Right lobe of liver (tissue), 6 donors: ENCODE results near the gene GYS2. TPM values are rescaled to one million over a fixed set of nuclear protein-coding genes. Genes with fewer than 3 reads are reported as not detected.

Experiments used
- ATAC-seq, 4 donors: fragments of 200-7000 bp; cut with Tn5 transposase; one replicate each; pipeline ENCODE4 v1.9.1; 2020; ENCODE audit warnings: mild to moderate bottlenecking in 4 of 4, moderate library complexity in 4 of 4
- DNase-seq, 3 donors: peaks; one replicate each; pipeline ENCODE4 v3.0.0-alpha.2; 2020
- H3K27ac ChIP-seq, 3 donors: fragments of 200-600 bp; one replicate each; pipeline ENCODE4 v1.8.0; 2022
- H3K27me3 ChIP-seq, 2 donors: fragments of 200-600 bp; one replicate each; pipeline ENCODE4 v1.8.0; 2022
- H3K36me3 ChIP-seq, 4 donors: fragments of 200-600 bp; sonication (generic) in 1 of 4; one replicate each; pipeline versions ENCODE4 v1.5.1 to v1.8.0; 2017 to 2022; ENCODE audit warnings: control low read depth in 1 of 4
- H3K4me1 ChIP-seq, 4 donors: fragments of 200-600 bp; sonication (generic) in 1 of 4; one replicate each; pipeline versions ENCODE4 v1.5.1 to v1.8.0; 2017 to 2022; ENCODE audit warnings: control low read depth in 1 of 4
- H3K4me3 ChIP-seq, 3 donors: fragments of 200-600 bp; one replicate each; pipeline ENCODE4 v1.8.0; 2022
- H3K9me3 ChIP-seq, 4 donors: fragments of 200-600 bp; sonication (generic) in 1 of 4; one replicate each; pipeline versions ENCODE4 v1.5.1 to v1.8.0; 2017 to 2022; ENCODE audit warnings: control low read depth in 1 of 4
- POLR2A ChIP-seq: fragments of 450-650 bp; IDR thresholded peaks from one replicate; pipeline ENCODE4 v1.6.1; 2017; ENCODE audit warnings: antibody characterized with exemption, mild to moderate bottlenecking
- WGBS: methylation state at CpG from one replicate; pipeline ENCODE4 v1.1.6; 2018; ENCODE audit warnings: low coverage, low lambda C conversion rate; ENCODE audit not compliant: insufficient coverage; ENCODE audit errors: missing lambda C conversion rate; 5-methylcytosine and 5-hydroxymethylcytosine counted together
- intact Hi-C, 2 donors: fragments of 100-400 bp; cut with DNase I; formaldehyde crosslinking; loops; one replicate each; pipeline versions ENCODE4 v1.11.2 to v1.14.1; 2022
- total RNA-seq, 6 experiments: library from RNA; depleted of rRNA in 2 of 6; stranded (reverse); fragments of >200 nt in 2 of 6; fragmentation: NEBNext Ultra II Directional in 3 of 6; extraction: Animal tissue kit (Norgen Biotek cat#: 25700) in 3 of 6; gene quantifications; one replicate each; pipeline versions ENCODE4 v1.1.0 to v1.2.4, GENCODE V29; 2016 to 2023
- TF ChIP-seq, protein P1 (sequence below), 4 donors: fragments of 200-600 bp in 3 of 4; fragments of 450-650 bp in 1 of 4; IDR thresholded peaks; one replicate each; pipeline versions ENCODE4 v1.5.1 to v1.8.0; 2016 to 2022; ENCODE audit warnings: antibody characterized with exemption in 4 of 4, mild to moderate bottlenecking in 2 of 4
- donor health status: DM: no; HTN: yes; CAD: no.
- donor health status: DM: no; HTN: no; CAD: no.
- donor health status: DM: no; HTN: no; CAD: no.
- donor health status: DM: no; HTN: yes; CAD: no.
- donor health status: DM: no; HTN: yes; CAD: no.

The GYS2 gene
- total RNA-seq, 6 experiments from 2014 or later, result 28.4 to 72.4 (median 47.1) TPM

DNA sequence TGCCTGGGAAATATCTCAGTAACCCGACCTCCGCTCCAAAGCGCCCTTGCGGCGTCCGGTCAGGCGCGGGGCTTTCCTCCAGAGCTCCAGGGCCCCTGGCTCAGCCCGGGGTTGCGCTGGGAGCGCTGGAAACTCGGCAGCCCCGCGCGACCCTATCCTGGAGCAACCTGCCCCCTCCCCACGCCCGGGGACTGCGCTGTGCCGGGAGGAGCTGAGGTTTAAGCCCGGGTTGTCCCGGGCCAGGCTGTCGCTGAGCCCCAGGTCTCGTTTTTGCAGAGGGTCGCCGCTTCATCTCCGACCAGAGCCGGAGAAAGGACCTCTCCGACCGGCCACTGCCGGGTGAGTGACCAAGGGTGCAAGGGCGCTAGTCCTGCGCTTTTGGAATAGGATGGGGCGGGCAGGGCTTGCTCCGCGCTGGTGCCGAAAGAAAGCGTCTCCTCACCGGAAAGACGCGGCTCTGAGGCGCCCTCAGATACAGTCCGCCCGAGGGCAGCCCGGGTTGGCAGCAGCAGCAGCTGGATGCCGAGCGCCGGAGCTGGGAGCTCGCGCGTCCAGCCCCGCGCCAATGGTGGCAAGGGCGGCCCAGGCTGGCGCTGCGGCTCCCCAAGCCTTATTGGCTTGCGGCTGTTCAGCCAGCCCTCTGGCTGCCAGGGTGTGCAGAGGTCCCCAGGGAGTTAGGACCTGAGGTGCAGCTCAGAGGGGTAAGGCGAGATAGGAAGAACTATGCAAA, 77.0 kb downstream of the GYS2 start:
- Histone ChIP-seq H3K27me3 (no peaks in the 10 kb centered on the region), H3K9me3 (no peaks in the 10 kb centered on the region), H3K4me3 (peak overlapping the region; percentile 48 to 69 (median 59)), H3K4me1 (peaks cover 0 to 15% (median 2%) of the 10 kb centered on the region in 4 donors), H3K36me3 (no peaks in the 10 kb centered on the region), H3K27ac (peak overlapping the region in 2 of 3 donors; percentile 27 to 48)
- ATAC-seq (peak; percentile 92 to 98 (median 95)), DNase-seq (peak; percentile 76 to 78 (median 76))
- 0% methylated on average over 21 of the region's 57 CpGs for WGBS
- intact Hi-C loops, result no loop called here
- TF ChIP-seq, protein P1, sequence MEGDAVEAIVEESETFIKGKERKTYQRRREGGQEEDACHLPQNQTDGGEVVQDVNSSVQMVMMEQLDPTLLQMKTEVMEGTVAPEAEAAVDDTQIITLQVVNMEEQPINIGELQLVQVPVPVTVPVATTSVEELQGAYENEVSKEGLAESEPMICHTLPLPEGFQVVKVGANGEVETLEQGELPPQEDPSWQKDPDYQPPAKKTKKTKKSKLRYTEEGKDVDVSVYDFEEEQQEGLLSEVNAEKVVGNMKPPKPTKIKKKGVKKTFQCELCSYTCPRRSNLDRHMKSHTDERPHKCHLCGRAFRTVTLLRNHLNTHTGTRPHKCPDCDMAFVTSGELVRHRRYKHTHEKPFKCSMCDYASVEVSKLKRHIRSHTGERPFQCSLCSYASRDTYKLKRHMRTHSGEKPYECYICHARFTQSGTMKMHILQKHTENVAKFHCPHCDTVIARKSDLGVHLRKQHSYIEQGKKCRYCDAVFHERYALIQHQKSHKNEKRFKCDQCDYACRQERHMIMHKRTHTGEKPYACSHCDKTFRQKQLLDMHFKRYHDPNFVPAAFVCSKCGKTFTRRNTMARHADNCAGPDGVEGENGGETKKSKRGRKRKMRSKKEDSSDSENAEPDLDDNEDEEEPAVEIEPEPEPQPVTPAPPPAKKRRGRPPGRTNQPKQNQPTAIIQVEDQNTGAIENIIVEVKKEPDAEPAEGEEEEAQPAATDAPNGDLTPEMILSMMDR (IDR thresholded peaks at IDR 0.05), result peak in 1 of 4 donors; percentile 14
- TF ChIP-seq POLR2A, result peak; percentile 18

DNA sequence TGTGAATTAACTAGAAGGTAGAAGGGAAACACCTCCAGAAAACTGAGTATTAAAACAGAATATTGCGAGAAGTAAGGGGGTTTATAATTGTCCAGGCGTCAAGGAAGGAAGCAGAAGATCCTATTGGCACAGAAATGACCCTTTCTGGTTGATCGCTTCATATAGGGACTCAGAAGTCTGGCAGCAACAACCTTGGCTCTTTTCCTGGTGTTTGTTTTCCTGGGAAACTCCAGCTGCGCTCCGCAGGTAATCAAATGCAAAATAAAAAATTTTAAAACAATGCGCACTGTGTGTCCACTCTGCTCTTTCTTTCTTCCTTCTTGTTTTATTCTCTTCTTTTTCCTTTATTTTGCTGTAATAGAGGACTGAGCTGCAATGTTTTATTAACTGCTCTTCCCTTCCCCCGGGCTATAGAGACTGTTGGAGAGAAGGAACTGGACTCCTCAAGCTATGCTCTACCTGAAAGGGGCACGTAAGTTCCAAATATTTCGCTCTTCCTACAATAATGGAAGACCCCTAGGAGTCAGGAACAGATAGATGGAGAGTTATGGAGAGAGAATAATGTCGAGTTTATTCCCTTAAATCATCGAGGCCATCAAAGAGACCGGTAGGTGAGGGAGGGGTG, 77.8 kb downstream of the GYS2 start:
- H3K27me3 ChIP-seq, result no peaks in the 10 kb centered on the region
- no peak for DNase-seq
- H3K36me3 ChIP-seq, result no peaks in the 10 kb centered on the region
- H3K4me3 ChIP-seq, result peak overlapping the region; percentile 48 to 69 (median 59)
- peaks cover 0 to 15% (median 2%) of the 10 kb centered on the region in 4 donors for H3K4me1 ChIP-seq
- ATAC-seq, result peak in 3 of 4 donors; percentile 13 to 19 (median 17)
- no peak for TF ChIP-seq POLR2A
- TF ChIP-seq, protein P1 (IDR thresholded peaks at IDR 0.05), result no peak
- no peak overlapping the region for H3K27ac ChIP-seq
- WGBS, result 21% methylated on average over 12 of the region's 12 CpGs
- intact Hi-C loops, result no loop called here
- H3K9me3 ChIP-seq, result no peaks in the 10 kb centered on the region

DNA sequence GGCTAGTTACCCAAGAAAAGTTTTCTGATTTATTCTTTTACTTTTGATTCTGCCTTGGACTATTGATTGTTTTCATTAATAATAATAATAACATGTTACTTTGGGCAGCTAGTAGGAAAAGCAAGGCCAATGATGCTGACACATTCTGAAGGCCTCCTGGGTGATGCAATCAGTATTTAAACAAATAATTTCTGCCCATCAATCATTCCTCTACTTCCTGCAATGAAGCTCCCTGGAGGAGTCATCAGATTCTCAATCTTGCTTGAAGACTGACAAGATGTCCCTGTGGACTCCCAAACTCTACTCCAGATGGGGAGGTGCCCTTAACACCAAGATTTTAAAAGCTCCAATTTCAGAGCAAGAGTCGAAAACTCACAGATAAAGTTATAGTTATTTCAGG, 78.6 kb downstream of the GYS2 start, which contains the start of gene SPX:
SPX (plus strand) TSS at position 244 of the 400 bp plus-strand sequence. CDS start 177 bp downstream, outside the sequence.
- no peaks in the 10 kb centered on the region for H3K9me3 ChIP-seq
- intact Hi-C loops, result no loop called here
- no peaks in the 10 kb centered on the region for H3K36me3 ChIP-seq
- no peaks in the 10 kb centered on the region for H3K27me3 ChIP-seq
- WGBS, result 100% methylated on average over 1 of the region's 1 CpG
- TF ChIP-seq POLR2A, result no peak
- TF ChIP-seq, protein P1 (IDR thresholded peaks at IDR 0.05), result no peak
- H3K4me1 ChIP-seq, result peaks cover 0 to 15% (median 2%) of the 10 kb centered on the region in 4 donors
- peak within 1 kb of the TSS; percentile 48 to 69 (median 59) for H3K4me3 ChIP-seq
- ATAC-seq (no peak), DNase-seq (no peak)
- H3K27ac ChIP-seq, result no peak within 1 kb of the TSS

DNA sequence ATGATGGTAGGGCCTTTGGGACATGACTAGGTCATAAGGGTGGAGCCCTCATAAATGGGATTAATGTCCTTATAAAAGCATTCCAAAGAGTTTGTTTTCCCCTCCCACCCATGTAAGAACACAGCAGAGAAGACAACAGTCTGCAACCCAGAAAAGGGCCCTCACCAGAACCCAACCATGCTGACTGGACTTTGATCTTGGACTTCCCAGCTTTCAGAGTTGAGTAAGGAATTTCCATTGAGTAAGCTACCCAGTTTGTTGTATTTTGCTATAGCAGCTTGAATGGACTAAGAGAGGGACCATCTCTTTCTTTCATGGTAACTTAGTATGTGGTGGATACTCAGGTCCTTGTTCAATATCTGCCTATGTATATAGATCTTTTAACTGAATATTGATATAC, 81.5 kb downstream of the GYS2 start:
- ATAC-seq (peak in 2 of 4 donors; percentile 7 to 24), DNase-seq (no peak)
- no peaks in the 10 kb centered on the region for H3K36me3 ChIP-seq
- TF ChIP-seq, protein P1 (IDR thresholded peaks at IDR 0.05), result no peak
- TF ChIP-seq POLR2A, result no peak
- no peak overlapping the region for H3K27ac ChIP-seq
- intact Hi-C loops, result no loop called here
- no peaks in the 10 kb centered on the region for H3K9me3 ChIP-seq
- H3K4me1 ChIP-seq, result peaks cover 0 to 8% (median 1%) of the 10 kb centered on the region in 4 donors
- no peaks in the 10 kb centered on the region for H3K27me3 ChIP-seq
- H3K4me3 ChIP-seq, result no peak overlapping the region
